ENCODE measurements around the gene PITX2. TPM values are rescaled to one million over a fixed set of nuclear protein-coding genes. Genes with fewer than 3 reads are reported as not detected.
A peak's percentile ranks its signal among the peaks of the same experiment; 100 is the strongest.

The PITX2 gene
- polyA plus RNA-seq, 4 donors = 6.5 to 34.3 (median 11.0) TPM

GRCh38 chr4:110621839-110622751 lies 782 bp downstream of the PITX2 start:
- Histone ChIP-seq H3K27me3 (ENCODE audit: control insufficient read depth in 3 of 3, insufficient read depth in 3 of 3, low read length in 3 of 3) (peaks cover 0 to 93% (median 46%) of the 10 kb centered on the region in 3 donors), H3K4me1 (ENCODE audit: control insufficient read depth in 3 of 3, insufficient read depth in 2 of 3, low read depth in 1 of 3, low read length in 2 of 3) (peaks cover 0 to 10% (median 0%) of the 10 kb centered on the region in 3 donors), H3K4me3 (ENCODE audit: low read depth in 1 of 3, low read length in 3 of 3) (peak overlapping the region; percentile 9 to 63 (median 60)), H3K36me3 (ENCODE audit: control insufficient read depth in 3 of 3, insufficient read depth in 2 of 3, low read depth in 1 of 3, low read length in 3 of 3) (peaks cover 0 to 11% (median 0%) of the 10 kb centered on the region in 3 donors), H3K9me3 (ENCODE audit: control insufficient read depth in 2 of 2, insufficient read depth in 1 of 2, low read depth in 1 of 2, low read length in 1 of 2) (no peaks in the 10 kb centered on the region), H3K27ac (ENCODE audit: low read depth in 1 of 3, low read length in 2 of 3) (peak overlapping the region; percentile 66 to 77 (median 69))
- WGBS, 3 donors = 3 to 6% (median 4%) methylated on average over 67 to 73 of the region's 73 CpGs
- FAIRE-seq (no peak), DNase-seq (peak; percentile 40 to 72)

- peaks cover 0 to 11% (median 0%) of the 10 kb centered on the region in 3 donors for H3K36me3 ChIP-seq (ENCODE audit: control insufficient read depth in 3 of 3, insufficient read depth in 2 of 3, low read depth in 1 of 3, low read length in 3 of 3)
- H3K4me1 ChIP-seq (ENCODE audit: control insufficient read depth in 3 of 3, insufficient read depth in 2 of 3, low read depth in 1 of 3, low read length in 2 of 3) = peaks cover 0 to 10% (median 0%) of the 10 kb centered on the region in 3 donors
- DNase-seq = peak in 1 of 2 donors; percentile 68
- no peaks in the 10 kb centered on the region for H3K9me3 ChIP-seq (ENCODE audit: control insufficient read depth in 2 of 2, insufficient read depth in 1 of 2, low read depth in 1 of 2, low read length in 1 of 2)
- peak overlapping the region in 2 of 3 donors; percentile 60 to 63 for H3K4me3 ChIP-seq (ENCODE audit: low read depth in 1 of 3, low read length in 3 of 3)
- 3 to 8% (median 6%) methylated on average over 40 of the region's 40 CpGs for WGBS, 3 donors
- FAIRE-seq = no peak
- H3K27me3 ChIP-seq (ENCODE audit: control insufficient read depth in 3 of 3, insufficient read depth in 3 of 3, low read length in 3 of 3) = peaks cover 0 to 91% (median 40%) of the 10 kb centered on the region in 3 donors
- H3K27ac ChIP-seq (ENCODE audit: low read depth in 1 of 3, low read length in 2 of 3) = peak overlapping the region; percentile 66 to 77 (median 77)
These were observed 1.5 kb downstream of the PITX2 start for GRCh38 chr4:110621328-110621812.

- Histone ChIP-seq H3K4me1 (ENCODE audit: control insufficient read depth in 3 of 3, insufficient read depth in 2 of 3, low read depth in 1 of 3, low read length in 2 of 3) (peaks cover 0 to 10% (median 0%) of the 10 kb centered on the region in 3 donors), H3K9me3 (ENCODE audit: control insufficient read depth in 2 of 2, insufficient read depth in 1 of 2, low read depth in 1 of 2, low read length in 1 of 2) (no peaks in the 10 kb centered on the region), H3K27me3 (ENCODE audit: control insufficient read depth in 3 of 3, insufficient read depth in 3 of 3, low read length in 3 of 3) (peaks cover 0 to 91% (median 40%) of the 10 kb centered on the region in 3 donors), H3K4me3 (ENCODE audit: low read depth in 1 of 3, low read length in 3 of 3) (peak overlapping the region in 2 of 3 donors; percentile 60 to 63), H3K27ac (ENCODE audit: low read depth in 1 of 3, low read length in 2 of 3) (peak overlapping the region; percentile 66 to 77 (median 77)), H3K36me3 (ENCODE audit: control insufficient read depth in 3 of 3, insufficient read depth in 2 of 3, low read depth in 1 of 3, low read length in 3 of 3) (peaks cover 0 to 11% (median 0%) of the 10 kb centered on the region in 3 donors)
- DNase-seq (peak; percentile 86), FAIRE-seq (no peak)
- WGBS, 3 donors = 5 to 13% (median 8%) methylated on average over 35 to 37 of the region's 37 CpGs
These were observed 2.1 kb downstream of the PITX2 start for GRCh38 chr4:110620691-110621327.

- no peak for FAIRE-seq
These were observed 2.6 kb downstream of the PITX2 start for GRCh38 chr4:110620322-110620690.

GRCh38 chr4:110619463-110620247 lies 3.2 kb downstream of the PITX2 start:
- DNase-seq (peak; percentile 65 to 82), FAIRE-seq (no peak)
- peaks cover 0 to 11% (median 0%) of the 10 kb centered on the region in 3 donors for H3K36me3 ChIP-seq (ENCODE audit: control insufficient read depth in 3 of 3, insufficient read depth in 2 of 3, low read depth in 1 of 3, low read length in 3 of 3)
- H3K4me1 ChIP-seq (ENCODE audit: control insufficient read depth in 3 of 3, insufficient read depth in 2 of 3, low read depth in 1 of 3, low read length in 2 of 3) = peaks cover 0 to 10% (median 0%) of the 10 kb centered on the region in 3 donors
- H3K27me3 ChIP-seq (ENCODE audit: control insufficient read depth in 3 of 3, insufficient read depth in 3 of 3, low read length in 3 of 3) = peaks cover 0 to 91% (median 43%) of the 10 kb centered on the region in 3 donors
- peak overlapping the region; percentile 66 to 77 (median 71) for H3K27ac ChIP-seq (ENCODE audit: low read depth in 1 of 3, low read length in 2 of 3)
- H3K4me3 ChIP-seq (ENCODE audit: low read depth in 1 of 3, low read length in 3 of 3) = peak overlapping the region in 2 of 3 donors; percentile 52 to 63
- 9 to 24% (median 14%) methylated on average over 35 of the region's 35 CpGs for WGBS, 3 donors
- H3K9me3 ChIP-seq (ENCODE audit: control insufficient read depth in 2 of 2, insufficient read depth in 1 of 2, low read depth in 1 of 2, low read length in 1 of 2) = no peaks in the 10 kb centered on the region

More at GRCh38 chr4:110620322-110620690, 2.6 kb downstream of the PITX2 start:
- Histone ChIP-seq H3K27me3 (ENCODE audit: control insufficient read depth in 3 of 3, insufficient read depth in 3 of 3, low read length in 3 of 3) (peaks cover 0 to 91% (median 41%) of the 10 kb centered on the region in 3 donors), H3K36me3 (ENCODE audit: control insufficient read depth in 3 of 3, insufficient read depth in 2 of 3, low read depth in 1 of 3, low read length in 3 of 3) (peaks cover 0 to 11% (median 0%) of the 10 kb centered on the region in 3 donors), H3K4me1 (ENCODE audit: control insufficient read depth in 3 of 3, insufficient read depth in 2 of 3, low read depth in 1 of 3, low read length in 2 of 3) (peaks cover 0 to 10% (median 0%) of the 10 kb centered on the region in 3 donors), H3K9me3 (ENCODE audit: control insufficient read depth in 2 of 2, insufficient read depth in 1 of 2, low read depth in 1 of 2, low read length in 1 of 2) (no peaks in the 10 kb centered on the region), H3K27ac (ENCODE audit: low read depth in 1 of 3, low read length in 2 of 3) (peak overlapping the region; percentile 66 to 77 (median 77)), H3K4me3 (ENCODE audit: low read depth in 1 of 3, low read length in 3 of 3) (peak overlapping the region in 2 of 3 donors; percentile 60 to 63)
- 13 to 25% (median 19%) methylated on average over 7 of the region's 7 CpGs for WGBS, 3 donors
- no peak for DNase-seq

DNA sequence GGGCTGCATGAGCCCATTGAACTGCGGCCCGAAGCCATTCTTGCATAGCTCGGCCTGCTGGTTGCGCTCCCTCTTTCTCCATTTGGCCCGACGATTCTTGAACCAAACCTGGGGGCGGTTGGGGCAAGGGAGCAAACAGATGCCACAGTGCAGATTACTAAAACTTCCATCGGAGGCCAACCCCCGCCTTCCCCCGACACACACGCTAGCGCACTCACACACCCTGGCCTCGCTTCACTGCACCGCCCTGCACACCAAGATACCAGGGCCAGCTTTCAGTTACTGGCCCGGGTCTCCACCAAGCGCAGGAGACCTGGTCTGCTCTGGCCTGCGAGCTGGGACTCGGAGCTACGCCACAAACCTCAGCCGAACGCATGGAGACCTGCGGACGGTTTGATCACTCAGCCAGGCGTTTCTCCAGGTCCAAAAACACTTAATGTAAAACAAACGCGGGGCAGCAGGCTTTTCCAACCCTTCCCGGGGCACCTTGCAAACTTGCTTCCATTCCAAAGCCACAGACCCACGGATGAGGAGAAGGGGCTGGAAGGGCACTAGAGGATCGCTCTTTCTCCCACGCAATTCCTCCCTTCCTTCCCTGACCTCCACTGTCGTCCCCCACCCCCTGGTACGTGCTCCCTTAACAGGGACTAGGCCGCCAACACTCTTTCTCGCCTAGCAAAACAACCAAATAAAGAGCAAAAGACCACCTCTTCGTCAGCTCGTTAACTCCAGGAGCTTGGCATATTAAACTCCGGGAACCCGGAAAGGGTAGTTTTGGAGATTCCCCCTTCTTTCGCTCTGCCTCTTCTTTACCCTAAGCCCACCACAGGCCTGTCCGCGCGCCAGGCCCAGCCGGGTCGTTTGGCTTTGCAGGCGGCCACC lies 4.1 kb downstream of the PITX2 start:
- 24 to 28% (median 24%) methylated on average over 45 of the region's 45 CpGs for WGBS, 3 donors
- H3K36me3 ChIP-seq (ENCODE audit: control insufficient read depth in 3 of 3, insufficient read depth in 2 of 3, low read depth in 1 of 3, low read length in 3 of 3) = peaks cover 0 to 11% (median 0%) of the 10 kb centered on the region in 3 donors
- FAIRE-seq (no peak), DNase-seq (peak; percentile 58 to 79)
- peak overlapping the region in 2 of 3 donors; percentile 52 to 63 for H3K4me3 ChIP-seq (ENCODE audit: low read depth in 1 of 3, low read length in 3 of 3)
- peak overlapping the region; percentile 66 to 71 (median 70) for H3K27ac ChIP-seq (ENCODE audit: low read depth in 1 of 3, low read length in 2 of 3)
- H3K9me3 ChIP-seq (ENCODE audit: control insufficient read depth in 2 of 2, insufficient read depth in 1 of 2, low read depth in 1 of 2, low read length in 1 of 2) = no peaks in the 10 kb centered on the region
- peaks cover 0 to 10% (median 0%) of the 10 kb centered on the region in 3 donors for H3K4me1 ChIP-seq (ENCODE audit: control insufficient read depth in 3 of 3, insufficient read depth in 2 of 3, low read depth in 1 of 3, low read length in 2 of 3)
- H3K27me3 ChIP-seq (ENCODE audit: control insufficient read depth in 3 of 3, insufficient read depth in 3 of 3, low read length in 3 of 3) = peaks cover 0 to 89% (median 41%) of the 10 kb centered on the region in 3 donors

Data from small intestine (tissue), 7 donors.